SU-DHL-6 (cell line): ENCODE data around the gene TMOD1.

ENCODE experiments used
- H2AFZ ChIP-seq: fragments of 200-600 bp; sonication (generic); 2 replicates; pipeline ENCODE4 v1.6.1; 2014; ENCODE audit warnings: low read depth, mild to moderate bottlenecking, moderate library complexity, mixed read lengths, antibody characterized with exemption, low read length; ENCODE audit not compliant: severe bottlenecking
- H3F3A ChIP-seq: fragments of 200-600 bp; shearing (Covaris generic); 2 replicates; pipeline ENCODE4 v1.6.0; 2016; ENCODE audit warnings: antibody characterized with exemption, mild to moderate bottlenecking; ENCODE audit not compliant: insufficient read depth
- H3K27ac ChIP-seq: fragments of 200-600 bp; sonication (generic); 2 replicates; pipeline ENCODE4 v1.5.1; 2016; ENCODE audit warnings: low read depth, mild to moderate bottlenecking, low read length, moderate library complexity, mixed read lengths
- H3K27me3 ChIP-seq: fragments of 200-600 bp; sonication (generic), shearing (Covaris generic); 2 replicates; pipeline ENCODE4 v1.6.0; 2014; ENCODE audit warnings: mild to moderate bottlenecking, low read length
- H3K36me3 ChIP-seq: fragments of 200-600 bp; sonication (generic); 2 replicates; pipeline ENCODE4 v1.6.1; 2014; ENCODE audit warnings: mild to moderate bottlenecking, low read length, mixed read lengths
- H3K4me2 ChIP-seq: fragments of 300-600, 200-600 bp; shearing (Covaris generic), sonication (generic); 2 replicates; pipeline ENCODE4 v1.6.0; 2014; ENCODE audit warnings: low read length, low read depth, mild to moderate bottlenecking; ENCODE audit not compliant: poor library complexity, severe bottlenecking
- H3K4me3 ChIP-seq: fragments of 200-600 bp; sonication (generic); 2 replicates; pipeline ENCODE4 v1.5.1; 2014; ENCODE audit warnings: antibody characterized with exemption, low read length, mild to moderate bottlenecking, mixed read lengths; ENCODE audit not compliant: insufficient read depth, poor library complexity, severe bottlenecking
- H3K79me2 ChIP-seq: fragments of 200-600 bp; sonication (generic); 2 replicates; pipeline ENCODE4 v1.6.1; 2014; ENCODE audit warnings: mild to moderate bottlenecking, low read length, moderate library complexity; ENCODE audit not compliant: insufficient read depth
- H3K9ac ChIP-seq: fragments of 200-600 bp; sonication (generic); 2 replicates; pipeline ENCODE4 v1.7.0; 2014; ENCODE audit warnings: mild to moderate bottlenecking, low read length
- H3K9me2 ChIP-seq: fragments of 200-600 bp; sonication (generic); replicated peaks from 2 replicates; pipeline ENCODE4 v1.6.1; 2014; ENCODE audit warnings: low read length; ENCODE audit not compliant: insufficient read depth
- H3K9me3 ChIP-seq: fragments of 200-600 bp; sonication (generic); 2 replicates; pipeline ENCODE4 v1.6.1; 2014; ENCODE audit warnings: low read length, mixed read lengths; ENCODE audit not compliant: insufficient read depth
- H4K20me1 ChIP-seq: fragments of 200-600 bp; sonication (generic); 2 replicates; pipeline ENCODE4 v1.6.1; 2014; ENCODE audit warnings: low read depth, mild to moderate bottlenecking, antibody characterized with exemption, low read length, moderate library complexity, mixed read lengths
- CTCF ChIP-seq: fragments of 200-600 bp; sonication (generic); IDR thresholded peaks from one replicate; pipeline ENCODE4 v1.5.1; 2017; ENCODE audit warnings: antibody characterized with exemption, mild to moderate bottlenecking, low read length, moderate library complexity; ENCODE audit not compliant: insufficient read depth, poor library complexity, severe bottlenecking
- EZH2phosphoT487 ChIP-seq: fragments of 200-600 bp; sonication (generic), shearing (Covaris generic); conservative IDR thresholded peaks from 2 replicates; pipeline ENCODE4 v1.6.1; 2018; ENCODE audit warnings: mild to moderate bottlenecking, antibody characterized with exemption, low read length, moderate library complexity, mixed read lengths

Gene TMOD1

GRCh38 chr9:97500263-97500662 is 1.2 kb upstream of the TMOD1 start:
- no peak overlapping the region for H3K9ac ChIP-seq
- no peaks in the 10 kb centered on the region for H4K20me1 ChIP-seq
- H3K36me3 ChIP-seq: no peaks in the 10 kb centered on the region; the same call in 1 of the 2 replicates
- no peaks in the 10 kb centered on the region for H3K79me2 ChIP-seq
- no peak overlapping the region for H3K4me3 ChIP-seq
- H3K4me2 ChIP-seq: no peak overlapping the region
- no peak for TF ChIP-seq CTCF
- no peak for TF ChIP-seq EZH2phosphoT487
- H3K9me3 ChIP-seq: no peaks in the 10 kb centered on the region
- peaks cover 5% of the 10 kb centered on the region; the same call in 1 of the 2 replicates for H3F3A ChIP-seq
- no peaks in the 10 kb centered on the region for H3K9me2 ChIP-seq
- H2AFZ ChIP-seq: no peak overlapping the region
- H3K27ac ChIP-seq: no peak overlapping the region
- no peaks in the 10 kb centered on the region for H3K27me3 ChIP-seq

GRCh38 chr9:97500765-97501176 is 695 bp upstream of the TMOD1 start:
- H3K9ac ChIP-seq: peak overlapping the region; percentile 4; the same call in 1 of the 2 replicates
- no peaks in the 10 kb centered on the region for H3K9me2 ChIP-seq
- H3K9me3 ChIP-seq: no peaks in the 10 kb centered on the region
- peak overlapping the region; percentile 32 for H3K4me3 ChIP-seq
- H3K27ac ChIP-seq: no peak overlapping the region
- peak overlapping the region; percentile 47 for H3K4me2 ChIP-seq
- no peaks in the 10 kb centered on the region for H3K79me2 ChIP-seq
- H3K36me3 ChIP-seq: no peaks in the 10 kb centered on the region; the same call in 1 of the 2 replicates
- peaks cover 5% of the 10 kb centered on the region; the same call in 1 of the 2 replicates for H3F3A ChIP-seq
- TF ChIP-seq CTCF (no peak), EZH2phosphoT487 (no peak)
- H2AFZ ChIP-seq: peak overlapping the region; percentile 29
- H4K20me1 ChIP-seq: no peaks in the 10 kb centered on the region
- H3K27me3 ChIP-seq: no peaks in the 10 kb centered on the region

GRCh38 chr9:97501972-97502221 is 431 bp downstream of the TMOD1 start:
- H3K79me2 ChIP-seq: no peaks in the 10 kb centered on the region
- H3K9me3 ChIP-seq: no peaks in the 10 kb centered on the region
- H4K20me1 ChIP-seq: no peaks in the 10 kb centered on the region
- H3K4me2 ChIP-seq: peak overlapping the region; percentile 84
- H3K9ac ChIP-seq: peak overlapping the region; percentile 39; the same call in 1 of the 2 replicates
- peak overlapping the region; percentile 60 for H3K4me3 ChIP-seq
- no peaks in the 10 kb centered on the region for H3K9me2 ChIP-seq
- peaks cover 5% of the 10 kb centered on the region; the same call in 1 of the 2 replicates for H3F3A ChIP-seq
- H3K36me3 ChIP-seq: no peaks in the 10 kb centered on the region; the same call in 1 of the 2 replicates
- H3K27ac ChIP-seq: no peak overlapping the region
- H2AFZ ChIP-seq: peak overlapping the region; percentile 36
- H3K27me3 ChIP-seq: no peaks in the 10 kb centered on the region
- TF ChIP-seq CTCF (no peak), EZH2phosphoT487 (no peak)
